Gastroesophageal sphincter (tissue), 4 donors: ENCODE results near the gene MSH3. TPM values are rescaled to one million over a fixed set of nuclear protein-coding genes. Genes with fewer than 3 reads are reported as not detected.

Experiments
- ATAC-seq: fragments of 150-250 bp; one replicate; pipeline ENCODE4 v1.9.1; 2016; ENCODE audit warnings: mild to moderate bottlenecking, moderate library complexity
- H3K27ac ChIP-seq, 4 donors: fragments of 200-600 bp; sonication (generic) in 3 of 4; 1 replicate in 3 of 4; 2 replicates in 1 of 4; pipeline ENCODE4 v1.5.1; 2016 to 2019
- H3K27me3 ChIP-seq: fragments of 200-600 bp; sonication (generic); one replicate; pipeline ENCODE4 v1.5.1; 2019
- H3K36me3 ChIP-seq, 2 donors: fragments of 200-600 bp; sonication (generic); one replicate each; pipeline ENCODE4 v1.5.1; 2019; ENCODE audit warnings: control low read depth in 1 of 2
- H3K4me1 ChIP-seq, 3 donors: fragments of 200-600 bp; sonication (generic); 1 replicate in 2 of 3; 2 replicates in 1 of 3; pipeline ENCODE4 v1.5.1; 2016 to 2019; ENCODE audit warnings: control low read depth in 2 of 3
- H3K4me3 ChIP-seq, 2 donors: fragments of 200-600 bp; sonication (generic); one replicate each; pipeline ENCODE4 v1.5.1; 2019; ENCODE audit warnings: mild to moderate bottlenecking in 1 of 2, moderate library complexity in 1 of 2
- H3K9me3 ChIP-seq, 3 donors: fragments of 200-600 bp; sonication (generic); one replicate each; pipeline ENCODE4 v1.5.1; 2017 to 2019; ENCODE audit warnings: control low read depth in 2 of 3
- EP300 ChIP-seq: sonication (generic); formaldehyde crosslinking; IDR thresholded peaks from one replicate; pipeline ENCODE4 v1.6.1; 2017; ENCODE audit warnings: antibody characterized with exemption, mild to moderate bottlenecking
- POLR2A ChIP-seq, 2 donors: fragments of 450-650 bp; IDR thresholded peaks; one replicate each; pipeline ENCODE4 v1.6.1; 2017; ENCODE audit warnings: antibody characterized with exemption in 2 of 2, mild to moderate bottlenecking in 2 of 2, moderate library complexity in 1 of 2
- POLR2AphosphoS5 ChIP-seq: sonication (generic); formaldehyde crosslinking; IDR thresholded peaks from one replicate; pipeline ENCODE4 v1.6.1; 2017; ENCODE audit warnings: antibody characterized with exemption
- WGBS, 2 donors: methylation state at CpG; one replicate each; pipeline ENCODE4 v1.1.5; 2018; ENCODE audit warnings: low coverage in 1 of 2; 5-methylcytosine and 5-hydroxymethylcytosine counted together
- total RNA-seq, 4 donors: library from RNA; depleted of rRNA; stranded (reverse); fragments of >200 nt; gene quantifications; one replicate each; pipeline ENCODE4 v1.1.0, GENCODE V29; 2016
- TF ChIP-seq, protein P1 (sequence below), 4 experiments: fragments of 200-600 bp in 2 of 4; fragments of 450-650 bp in 2 of 4; sonication (generic) in 1 of 4; IDR thresholded peaks; one replicate each; pipeline ENCODE4 v1.5.1; 2017 to 2019; ENCODE audit warnings: antibody characterized with exemption in 4 of 4, mild to moderate bottlenecking in 2 of 4, moderate library complexity in 2 of 4

MSH3 gene
- 10 to 100 TPM; 10.7 to 14.0 (median 12.0) TPM for total RNA-seq

DNA sequence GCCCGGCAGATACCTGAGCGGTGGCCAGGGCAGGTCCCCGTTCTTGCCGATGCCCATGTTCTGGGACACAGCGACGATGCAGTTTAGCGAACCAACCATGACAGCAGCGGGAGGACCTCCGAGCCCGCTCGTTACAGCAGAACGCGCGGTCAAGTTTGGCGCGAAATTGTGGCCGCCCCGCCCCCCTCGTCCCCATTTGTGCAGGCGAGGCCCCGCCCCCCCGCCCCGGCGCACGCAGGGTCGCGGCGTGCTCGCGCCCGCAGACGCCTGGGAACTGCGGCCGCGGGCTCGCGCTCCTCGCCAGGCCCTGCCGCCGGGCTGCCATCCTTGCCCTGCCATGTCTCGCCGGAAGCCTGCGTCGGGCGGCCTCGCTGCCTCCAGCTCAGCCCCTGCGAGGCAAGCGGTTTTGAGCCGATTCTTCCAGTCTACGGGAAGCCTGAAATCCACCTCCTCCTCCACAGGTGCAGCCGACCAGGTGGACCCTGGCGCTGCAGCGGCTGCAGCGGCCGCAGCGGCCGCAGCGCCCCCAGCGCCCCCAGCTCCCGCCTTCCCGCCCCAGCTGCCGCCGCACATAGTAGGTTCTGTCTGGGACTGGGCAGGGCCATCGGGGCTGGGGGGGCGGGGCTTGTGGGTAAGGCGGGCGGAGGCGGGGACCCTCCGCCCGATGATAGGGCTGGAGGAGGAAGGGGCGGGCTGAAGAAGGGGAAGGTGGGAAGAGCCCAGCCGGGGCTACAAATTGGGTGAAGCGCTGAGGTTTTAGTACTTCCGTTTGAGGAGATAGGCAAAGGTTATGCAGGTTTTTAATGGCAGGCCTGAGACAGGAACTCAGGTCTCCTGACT, at the start of gene MSH3, which contains the start of gene DHFR:
Gene MSH3 (plus strand): TSS at position 262 of the 840 bp plus-strand sequence. CDS start 76 bp downstream, at position 338.
Gene DHFR (minus strand): TSS at position 593 of the 840 bp plus-strand sequence. CDS start 494 bp downstream, at position 99.
- WGBS, 2 donors: 0% methylated on average over 1 to 2 of the region's 74 CpGs

DNA sequence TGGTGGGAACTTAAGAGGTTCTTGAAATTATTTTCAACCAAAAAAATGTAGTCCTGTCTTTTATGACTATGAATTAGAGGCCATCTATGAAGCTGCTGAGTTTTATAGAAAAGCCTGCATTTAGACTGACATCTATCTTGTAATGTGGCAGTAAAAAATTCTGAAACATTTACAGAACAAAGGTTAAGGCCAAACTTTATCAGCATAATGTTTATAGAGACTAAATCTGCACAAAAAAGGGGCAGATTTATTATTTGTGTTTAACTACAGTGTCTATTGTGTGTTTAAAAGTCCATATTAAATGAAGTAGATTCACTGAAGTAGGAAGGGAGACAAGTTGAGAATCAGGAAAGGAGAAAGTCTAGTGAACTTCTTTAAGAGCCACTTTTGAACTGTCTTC, 47.1 kb upstream of the MSH3 start:
- Histone ChIP-seq H3K27me3 (no peaks in the 10 kb centered on the region), H3K36me3 (no peaks in the 10 kb centered on the region), H3K9me3 (peaks cover 0 to 7% (median 0%) of the 10 kb centered on the region in 3 donors), H3K4me1 (no peaks in the 10 kb centered on the region), H3K27ac (no peak overlapping the region), H3K4me3 (no peak overlapping the region)
- no peak for ATAC-seq
- TF ChIP-seq POLR2A (IDR thresholded peaks at IDR 0.05): no peak
- TF ChIP-seq POLR2AphosphoS5: no peak
- TF ChIP-seq EP300: no peak
- TF ChIP-seq, protein P1, sequence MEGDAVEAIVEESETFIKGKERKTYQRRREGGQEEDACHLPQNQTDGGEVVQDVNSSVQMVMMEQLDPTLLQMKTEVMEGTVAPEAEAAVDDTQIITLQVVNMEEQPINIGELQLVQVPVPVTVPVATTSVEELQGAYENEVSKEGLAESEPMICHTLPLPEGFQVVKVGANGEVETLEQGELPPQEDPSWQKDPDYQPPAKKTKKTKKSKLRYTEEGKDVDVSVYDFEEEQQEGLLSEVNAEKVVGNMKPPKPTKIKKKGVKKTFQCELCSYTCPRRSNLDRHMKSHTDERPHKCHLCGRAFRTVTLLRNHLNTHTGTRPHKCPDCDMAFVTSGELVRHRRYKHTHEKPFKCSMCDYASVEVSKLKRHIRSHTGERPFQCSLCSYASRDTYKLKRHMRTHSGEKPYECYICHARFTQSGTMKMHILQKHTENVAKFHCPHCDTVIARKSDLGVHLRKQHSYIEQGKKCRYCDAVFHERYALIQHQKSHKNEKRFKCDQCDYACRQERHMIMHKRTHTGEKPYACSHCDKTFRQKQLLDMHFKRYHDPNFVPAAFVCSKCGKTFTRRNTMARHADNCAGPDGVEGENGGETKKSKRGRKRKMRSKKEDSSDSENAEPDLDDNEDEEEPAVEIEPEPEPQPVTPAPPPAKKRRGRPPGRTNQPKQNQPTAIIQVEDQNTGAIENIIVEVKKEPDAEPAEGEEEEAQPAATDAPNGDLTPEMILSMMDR (IDR thresholded peaks at IDR 0.05): no peak

More for the DNA sequence above, at the start of gene MSH3, which contains the start of gene DHFR:
- Histone ChIP-seq H3K27me3 (no peaks in the 10 kb centered on the region), H3K4me3 (peak within 1 kb of the TSS; percentile 45 to 95), H3K4me1 (peaks cover 5 to 23% (median 9%) of the 10 kb centered on the region in 3 donors), H3K36me3 (peaks cover 0 to 33% of the 10 kb centered on the region in 2 donors), H3K27ac (peak within 1 kb of the TSS; percentile 56 to 94 (median 94)), H3K9me3 (no peaks in the 10 kb centered on the region)
- no peak for TF ChIP-seq EP300
- TF ChIP-seq, protein P1 (IDR thresholded peaks at IDR 0.05): peak in 2 of 4 experiments; percentile 19 to 52
- TF ChIP-seq POLR2A (IDR thresholded peaks at IDR 0.05): peak; percentile 63 to 67
- peak; percentile 2 for TF ChIP-seq POLR2AphosphoS5
- ATAC-seq: peak; percentile 68

DNA sequence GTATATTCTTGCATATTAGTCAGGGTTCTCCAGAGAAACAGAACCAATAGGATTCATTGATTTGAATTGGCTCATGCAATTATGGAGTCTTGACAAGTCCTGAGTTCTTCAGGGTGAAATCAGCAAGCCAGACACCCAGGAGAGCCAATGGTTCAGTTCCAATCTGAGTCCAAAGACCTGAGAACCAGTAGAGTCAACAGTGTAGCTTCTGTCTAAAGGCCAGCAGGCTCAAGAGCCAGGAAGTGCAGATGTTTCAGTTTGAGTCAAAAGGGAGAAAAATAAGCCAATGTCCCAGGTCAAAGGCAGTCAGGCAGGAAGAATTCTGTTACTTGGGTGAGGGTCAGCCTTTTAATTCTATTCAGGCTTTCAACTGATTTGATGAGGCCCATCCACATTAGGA, 46.6 kb upstream of the MSH3 start:
- Histone ChIP-seq H3K4me3 (no peak overlapping the region), H3K36me3 (no peaks in the 10 kb centered on the region), H3K9me3 (peaks cover 0 to 7% (median 0%) of the 10 kb centered on the region in 3 donors), H3K4me1 (no peaks in the 10 kb centered on the region), H3K27ac (no peak overlapping the region), H3K27me3 (no peaks in the 10 kb centered on the region)
- no peak for ATAC-seq
- no peak for TF ChIP-seq EP300
- TF ChIP-seq POLR2AphosphoS5: no peak
- TF ChIP-seq POLR2A (IDR thresholded peaks at IDR 0.05): no peak
- TF ChIP-seq, protein P1 (IDR thresholded peaks at IDR 0.05): no peak

DNA sequence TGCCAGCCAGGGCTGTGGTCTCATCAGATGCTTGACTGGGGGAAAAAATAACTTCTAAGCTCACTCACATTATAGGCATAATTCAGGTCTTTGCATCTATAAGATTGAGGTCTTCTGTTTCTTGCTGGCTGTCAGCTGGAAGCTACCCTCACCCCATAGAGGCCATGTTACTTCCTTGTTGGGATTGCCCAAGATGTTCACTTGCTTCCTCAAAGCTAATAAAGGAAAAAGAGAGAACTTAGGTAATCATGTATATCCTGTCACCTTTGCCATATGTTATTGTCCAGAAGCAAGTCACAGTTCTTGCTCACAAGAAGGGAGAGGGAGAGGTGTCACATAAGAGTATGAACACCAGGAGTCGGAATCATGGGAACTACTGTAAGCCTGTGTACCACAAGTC, 45.7 kb upstream of the MSH3 start:
- Histone ChIP-seq H3K27me3 (no peaks in the 10 kb centered on the region), H3K36me3 (no peaks in the 10 kb centered on the region), H3K4me1 (no peaks in the 10 kb centered on the region), H3K27ac (no peak overlapping the region), H3K9me3 (peaks cover 0 to 7% (median 0%) of the 10 kb centered on the region in 3 donors), H3K4me3 (no peak overlapping the region)
- no peak for TF ChIP-seq POLR2AphosphoS5
- TF ChIP-seq, protein P1 (IDR thresholded peaks at IDR 0.05): no peak
- 94 to 100% methylated on average over 1 of the region's 1 CpG for WGBS, 2 donors
- ATAC-seq: no peak

DNA sequence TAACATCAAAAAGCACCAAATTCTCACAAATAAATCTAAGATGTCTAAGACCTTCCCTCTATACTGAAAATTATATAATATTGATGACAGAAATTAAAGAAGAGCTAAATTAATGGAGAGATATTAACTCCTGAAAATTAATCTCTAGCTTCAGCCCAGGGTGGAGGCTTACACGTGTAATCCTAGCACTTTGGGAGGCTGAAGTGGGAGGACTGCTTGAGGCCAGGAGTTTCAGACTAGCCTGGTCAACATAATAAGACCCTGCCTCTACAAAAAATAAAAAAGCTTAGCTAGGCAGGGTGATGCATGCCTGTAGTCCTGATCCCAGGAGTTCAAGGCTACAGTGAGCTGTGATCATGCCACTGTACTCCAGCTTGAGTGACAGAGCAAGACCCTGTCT, 44.8 kb upstream of the MSH3 start:
- Histone ChIP-seq H3K4me3 (no peak overlapping the region), H3K9me3 (peaks cover 0 to 7% (median 0%) of the 10 kb centered on the region in 3 donors), H3K4me1 (no peaks in the 10 kb centered on the region), H3K36me3 (no peaks in the 10 kb centered on the region), H3K27ac (no peak overlapping the region), H3K27me3 (no peaks in the 10 kb centered on the region)
- no peak for ATAC-seq
- TF ChIP-seq EP300 (no peak), POLR2A (IDR thresholded peaks at IDR 0.05) (no peak), POLR2AphosphoS5 (no peak)
- TF ChIP-seq, protein P1 (IDR thresholded peaks at IDR 0.05): no peak
- WGBS, 2 donors: 50 to 91% methylated on average over 1 of the region's 1 CpG
